SU-DHL-6 (cell line): ENCODE measurements around the gene SERPINA10.

ENCODE experiments used
- CTCF ChIP-seq: fragments of 200-600 bp; sonication (generic); IDR thresholded peaks from one replicate; pipeline ENCODE4 v1.5.1; 2017; ENCODE audit warnings: antibody characterized with exemption, mild to moderate bottlenecking, low read length, moderate library complexity; ENCODE audit not compliant: insufficient read depth, poor library complexity, severe bottlenecking
- EZH2phosphoT487 ChIP-seq: fragments of 200-600 bp; sonication (generic), shearing (Covaris generic); conservative IDR thresholded peaks from 2 replicates; pipeline ENCODE4 v1.6.1; 2018; ENCODE audit warnings: mild to moderate bottlenecking, antibody characterized with exemption, low read length, moderate library complexity, mixed read lengths

- TF ChIP-seq CTCF, result no peak
- no peak for TF ChIP-seq EZH2phosphoT487
Measured at GRCh38 chr14:94330432-94330831, 37.4 kb upstream of the SERPINA10 start.
